ENCODE results near the gene GLRX. TPM values are rescaled to one million over a fixed set of nuclear protein-coding genes. Genes with fewer than 3 reads are reported as not detected.

Gene GLRX
- total RNA-seq, 2 experiments from 2014 or later, result 50.4 to 51.1 TPM

DNA sequence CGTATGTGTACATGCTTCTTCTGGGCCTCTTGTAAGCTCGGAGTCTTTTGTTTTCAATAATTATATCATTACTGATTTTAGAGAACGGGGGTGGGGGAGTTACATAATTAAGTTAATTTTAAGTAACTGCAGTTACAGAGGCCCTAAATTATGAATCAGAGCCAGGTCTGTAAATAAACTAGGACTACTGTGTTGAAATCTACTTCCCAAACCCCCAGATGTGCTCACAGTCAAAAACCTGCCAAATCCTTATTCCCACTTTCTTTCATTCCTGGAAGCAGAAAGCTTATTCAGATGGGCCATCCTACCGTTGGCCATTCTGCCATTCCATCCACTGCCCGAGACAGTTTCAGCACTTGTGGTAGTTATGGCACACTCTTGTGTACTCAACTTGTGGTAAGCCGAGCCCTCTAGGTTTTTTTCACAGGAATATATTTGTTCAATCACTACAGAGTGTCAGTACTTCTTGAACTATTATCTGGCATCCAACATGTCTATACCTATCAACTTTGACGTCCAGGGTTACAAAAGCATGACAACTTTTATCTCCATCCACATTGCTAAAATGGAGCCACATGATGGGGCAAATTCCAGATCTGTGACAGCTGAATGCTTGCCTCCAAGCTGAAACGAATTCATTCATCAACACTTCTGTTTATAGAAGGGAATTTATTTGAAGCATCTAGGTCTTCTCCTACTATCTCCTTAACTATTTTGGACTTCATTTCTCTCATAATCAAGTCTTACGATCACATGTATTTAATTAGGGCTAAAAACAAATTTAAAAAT is 37.8 kb downstream of the GLRX start:
- H3K27me3 Mint-ChIP-seq (ENCODE audit: low read depth), result no peaks in the 10 kb centered on the region
- no peaks in the 10 kb centered on the region for H3K36me3 Mint-ChIP-seq (ENCODE audit: low read depth)
- H3K27ac Mint-ChIP-seq, result no peak overlapping the region
- peaks cover 3% of the 10 kb centered on the region for H3K4me1 Mint-ChIP-seq (ENCODE audit: low read depth)
- intact Hi-C loops (cut with micrococcal nuclease), result loop anchor here (5.0 kb wide), 1 partner anchor 818 kb away; no protein-coding TSS in a partner anchor
- no peak overlapping the region for H3K4me3 Mint-ChIP-seq
- CTCF ChIA-PET, result interaction anchor here (0.9 to 19.1 kb wide), 3 partner anchors 24 to 58 kb away, joined by 3 to 497 read pairs (median 3); partner anchors contain the start of gene GLRX
- H3K9me3 Mint-ChIP-seq, result no peaks in the 10 kb centered on the region
- DNase-seq, result no peak

DNA sequence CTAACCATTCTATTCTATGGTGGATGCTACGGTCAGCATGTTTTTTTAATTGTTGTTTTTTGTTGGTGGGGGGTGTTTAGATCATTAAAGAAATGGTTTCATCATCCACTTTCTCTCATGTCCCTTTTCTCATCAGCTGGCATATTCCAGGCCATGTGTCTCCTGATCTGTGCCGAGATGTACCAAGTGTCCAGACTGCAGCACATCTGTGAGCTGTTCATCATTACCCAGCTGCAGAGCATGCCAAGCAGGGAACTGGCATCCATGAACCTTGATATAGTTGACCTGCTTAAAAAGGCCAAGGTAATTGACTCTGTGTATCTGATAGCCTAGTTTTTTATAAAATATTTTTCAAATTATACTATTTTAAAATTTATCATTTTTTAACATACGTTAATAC is 38.9 kb downstream of the GLRX start:
- Mint-ChIP-seq H3K27ac (no peak overlapping the region), H3K27me3 (ENCODE audit: low read depth) (no peaks in the 10 kb centered on the region), H3K36me3 (ENCODE audit: low read depth) (no peaks in the 10 kb centered on the region), H3K4me1 (ENCODE audit: low read depth) (peaks cover 3% of the 10 kb centered on the region), H3K4me3 (no peak overlapping the region), H3K9me3 (no peaks in the 10 kb centered on the region)
- DNase-seq, result no peak
- intact Hi-C loops (cut with micrococcal nuclease), result loop anchor here (5.0 kb wide), 1 partner anchor 819 kb away; no protein-coding TSS in a partner anchor
- CTCF ChIA-PET, result interaction anchor here (0.5 to 19.1 kb wide), 3 partner anchors 13 to 119 kb away, joined by 3 to 497 read pairs (median 32); no protein-coding TSS in a partner anchor

DNA sequence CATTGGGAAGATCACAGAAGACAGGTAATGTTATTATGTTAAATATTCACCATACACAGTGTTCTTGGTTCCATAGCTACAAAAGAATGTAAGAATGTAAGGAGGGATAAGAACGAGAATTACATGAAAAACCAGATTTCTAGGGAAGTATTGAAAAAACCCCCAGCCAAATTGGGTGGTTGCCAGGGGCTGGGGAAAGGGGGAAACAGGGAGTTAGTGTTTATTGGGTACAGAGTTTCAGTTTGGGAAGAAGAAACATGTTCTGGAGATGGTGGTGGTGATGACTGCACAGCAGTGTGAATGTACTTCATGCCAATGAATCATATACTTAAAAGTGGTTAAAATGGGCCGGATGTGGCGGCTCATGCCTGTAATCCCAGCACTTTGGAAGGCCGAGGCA is 40.3 kb downstream of the GLRX start:
- Mint-ChIP-seq H3K36me3 (ENCODE audit: low read depth) (no peaks in the 10 kb centered on the region), H3K27ac (no peak overlapping the region), H3K4me1 (ENCODE audit: low read depth) (peaks cover 3% of the 10 kb centered on the region), H3K9me3 (no peaks in the 10 kb centered on the region), H3K27me3 (ENCODE audit: low read depth) (no peaks in the 10 kb centered on the region), H3K4me3 (no peak overlapping the region)
- intact Hi-C loops (cut with micrococcal nuclease), result loop anchor here (5.0 kb wide), 1 partner anchor 820 kb away; no protein-coding TSS in a partner anchor
- DNase-seq, result no peak
- CTCF ChIA-PET, result interaction anchor here (0.6 to 19.1 kb wide), 36 partner anchors 9 to 1124 kb away, joined by 3 to 497 read pairs (median 6); partner anchors contain the start of genes GLRX, RFESD and RHOBTB3

DNA sequence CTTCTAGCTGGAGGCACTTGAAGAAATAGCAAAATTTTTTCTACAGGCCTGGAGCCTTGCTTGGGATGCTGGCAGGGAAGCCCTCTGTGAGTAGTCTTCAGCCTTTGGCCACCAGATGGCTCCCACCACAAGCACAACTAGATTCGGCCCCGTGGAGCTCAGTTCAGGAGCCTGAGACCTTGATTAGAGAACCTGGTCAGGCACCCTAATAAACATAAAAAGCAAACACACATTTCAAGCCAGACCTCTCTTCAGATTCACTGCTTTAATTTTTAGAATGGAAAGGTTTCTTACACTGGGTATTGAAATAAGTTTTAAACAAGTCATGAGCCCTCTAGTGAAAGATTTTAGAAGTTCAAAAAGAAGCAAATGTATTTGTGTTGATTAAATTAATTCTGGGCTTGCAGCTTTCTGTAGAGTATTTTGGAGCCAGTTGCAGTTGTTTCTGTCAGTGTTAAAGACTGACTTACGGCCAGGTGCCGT is 41.4 kb downstream of the GLRX start:
- CTCF ChIA-PET, result interaction anchor here (0.6 to 19.1 kb wide), 46 partner anchors 8 to 818 kb away, joined by 3 to 497 read pairs (median 5); partner anchors contain the start of genes GLRX, RFESD and RHOBTB3
- Mint-ChIP-seq H3K27me3 (ENCODE audit: low read depth) (no peaks in the 10 kb centered on the region), H3K27ac (peak overlapping the region; percentile 48), H3K9me3 (no peaks in the 10 kb centered on the region), H3K4me3 (peak overlapping the region; percentile 44), H3K4me1 (ENCODE audit: low read depth) (peaks cover 3% of the 10 kb centered on the region), H3K36me3 (ENCODE audit: low read depth) (no peaks in the 10 kb centered on the region)
- intact Hi-C loops (cut with micrococcal nuclease), result loop anchor here (1.0 to 5.0 kb wide), 11 partner anchors 27 to 821 kb away; partner anchors contain the start of genes ELL2 and GLRX
- DNase-seq, result peak; percentile 86

DNA sequence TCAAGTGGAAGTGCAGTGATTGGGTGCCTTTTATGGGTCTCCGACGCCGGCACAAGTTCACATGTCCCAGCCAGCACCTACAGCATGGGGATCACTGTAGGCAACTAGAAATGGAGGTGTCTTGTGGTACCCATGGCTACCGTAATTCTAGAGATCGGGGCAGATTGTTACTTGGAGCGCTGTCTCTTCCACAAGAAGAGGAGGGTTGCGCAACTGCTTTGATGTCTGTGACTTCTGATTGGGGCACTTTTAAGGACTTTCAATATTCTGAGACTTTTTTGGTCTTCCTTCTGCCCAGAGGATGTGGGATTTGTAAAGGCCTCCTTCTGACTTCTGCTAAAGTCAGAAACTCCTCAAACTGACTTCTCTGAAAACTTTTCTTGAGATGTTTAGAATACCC is 41.9 kb downstream of the GLRX start:
- H3K4me3 Mint-ChIP-seq, result no peak overlapping the region
- CTCF ChIA-PET, result interaction anchor here (0.6 to 19.1 kb wide), 33 partner anchors 10 to 819 kb away, joined by 3 to 497 read pairs (median 5); partner anchors contain the start of genes GLRX, RFESD and RHOBTB3
- no peak overlapping the region for H3K27ac Mint-ChIP-seq

DNA sequence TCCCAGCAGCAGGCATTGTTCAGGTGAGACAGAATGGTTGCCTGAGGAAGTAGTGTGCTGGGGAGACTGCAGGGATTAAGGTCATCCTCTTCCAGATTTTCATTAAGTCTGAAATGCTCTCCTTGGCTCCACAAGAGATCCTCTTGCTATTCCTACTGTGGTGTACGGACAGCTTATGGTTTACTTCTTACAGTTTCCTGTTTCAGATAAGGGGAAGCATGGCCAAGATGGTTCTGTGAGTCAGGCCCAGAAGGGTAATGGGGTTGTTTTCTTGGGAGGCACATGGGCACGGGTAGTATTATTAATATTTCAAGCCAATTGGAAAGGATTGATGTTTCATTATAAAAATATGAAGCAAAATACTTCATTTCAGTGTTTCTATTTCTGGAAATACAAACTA is 42.9 kb downstream of the GLRX start:
- Mint-ChIP-seq H3K36me3 (ENCODE audit: low read depth) (no peaks in the 10 kb centered on the region), H3K27ac (no peak overlapping the region), H3K4me3 (no peak overlapping the region), H3K9me3 (no peaks in the 10 kb centered on the region), H3K4me1 (ENCODE audit: low read depth) (peaks cover 3% of the 10 kb centered on the region), H3K27me3 (ENCODE audit: low read depth) (no peaks in the 10 kb centered on the region)
- intact Hi-C loops (cut with micrococcal nuclease), result loop anchor here (2.0 to 5.0 kb wide), 2 partner anchors 557 to 823 kb away; no protein-coding TSS in a partner anchor
- DNase-seq, result no peak
- CTCF ChIA-PET, result interaction anchor here (1.0 to 19.1 kb wide), 4 partner anchors 13 to 135 kb away, joined by 3 to 497 read pairs (median 8); no protein-coding TSS in a partner anchor

More for the DNA sequence above, 41.9 kb downstream of the GLRX start:
- intact Hi-C loops (cut with micrococcal nuclease), result loop anchor here (2.0 to 5.0 kb wide), 2 partner anchors 556 to 822 kb away; no protein-coding TSS in a partner anchor
- no peaks in the 10 kb centered on the region for H3K36me3 Mint-ChIP-seq (ENCODE audit: low read depth)
- H3K4me1 Mint-ChIP-seq (ENCODE audit: low read depth), result peaks cover 3% of the 10 kb centered on the region
- no peak for DNase-seq
- H3K9me3 Mint-ChIP-seq, result no peaks in the 10 kb centered on the region
- H3K27me3 Mint-ChIP-seq (ENCODE audit: low read depth), result no peaks in the 10 kb centered on the region

DNA sequence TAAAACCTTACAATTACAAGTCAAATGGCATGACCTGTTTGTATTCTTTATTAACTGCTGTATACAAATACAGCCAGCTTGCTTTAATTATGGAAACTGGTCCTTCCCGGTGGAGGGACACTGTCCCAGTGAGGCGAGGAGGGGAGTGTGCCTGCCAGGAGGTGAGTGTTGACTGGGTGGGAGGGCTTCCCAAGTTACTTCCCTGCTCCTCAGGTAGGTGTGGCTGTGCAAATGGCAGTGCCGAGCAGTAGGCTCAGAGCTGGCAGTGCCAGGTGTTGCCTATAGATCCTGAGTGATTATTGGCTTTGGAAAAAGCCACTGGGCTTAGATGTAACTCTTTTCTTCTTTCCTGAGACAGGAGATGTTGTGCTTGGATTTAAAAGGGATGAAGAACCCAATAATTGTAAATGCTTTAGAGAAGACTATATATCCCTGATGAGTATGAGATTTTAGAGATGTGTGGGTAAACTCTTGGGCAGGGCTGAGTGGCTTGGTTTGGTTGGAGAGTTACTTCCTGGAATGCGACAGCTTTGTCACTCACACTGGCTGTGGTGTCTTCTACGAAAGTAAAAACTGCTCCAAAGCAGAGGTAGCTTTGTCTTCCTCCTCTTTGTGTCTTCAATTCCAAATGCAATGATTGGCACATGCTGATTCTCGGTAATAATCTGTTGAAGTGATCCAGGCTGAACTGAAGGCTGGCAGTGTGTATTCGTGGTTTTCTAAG is 43.7 kb downstream of the GLRX start:
- Mint-ChIP-seq H3K27ac (no peak overlapping the region), H3K27me3 (ENCODE audit: low read depth) (no peaks in the 10 kb centered on the region), H3K36me3 (ENCODE audit: low read depth) (no peaks in the 10 kb centered on the region), H3K4me1 (ENCODE audit: low read depth) (peaks cover 3% of the 10 kb centered on the region), H3K9me3 (no peaks in the 10 kb centered on the region), H3K4me3 (no peak overlapping the region)
- CTCF ChIA-PET, result interaction anchor here (1.0 to 19.1 kb wide), 5 partner anchors 14 to 557 kb away, joined by 3 to 497 read pairs (median 6); no protein-coding TSS in a partner anchor
- intact Hi-C loops (cut with micrococcal nuclease), result no loop called here
- DNase-seq, result no peak

DNA sequence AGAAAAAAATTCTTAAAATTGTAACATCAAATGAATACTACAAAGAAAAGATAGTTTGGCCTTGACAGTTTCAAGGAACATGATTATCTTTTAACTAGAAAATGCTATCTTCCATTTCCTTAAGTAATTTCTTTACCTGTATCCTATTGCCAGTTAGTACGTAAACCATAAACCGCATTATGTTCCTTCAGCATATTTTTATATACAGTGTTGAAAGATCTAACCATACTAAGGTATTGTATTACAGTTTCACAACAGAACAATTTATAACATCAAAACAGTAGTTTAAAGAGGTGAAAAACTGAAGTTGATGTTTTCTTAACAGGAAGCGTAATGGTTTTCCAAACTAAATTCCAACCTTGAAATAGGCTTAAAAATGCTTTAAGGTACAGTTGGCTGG is 45.1 kb downstream of the GLRX start:
- Mint-ChIP-seq H3K9me3 (no peaks in the 10 kb centered on the region), H3K4me3 (no peak overlapping the region), H3K27me3 (ENCODE audit: low read depth) (no peaks in the 10 kb centered on the region), H3K36me3 (ENCODE audit: low read depth) (no peaks in the 10 kb centered on the region), H3K4me1 (ENCODE audit: low read depth) (peaks cover 3% of the 10 kb centered on the region), H3K27ac (no peak overlapping the region)
- CTCF ChIA-PET, result interaction anchor here (0.7 to 19.1 kb wide), 4 partner anchors 9 to 113 kb away, joined by 3 to 497 read pairs (median 3); no protein-coding TSS in a partner anchor
- no peak for DNase-seq
- intact Hi-C loops (cut with micrococcal nuclease), result no loop called here

DNA sequence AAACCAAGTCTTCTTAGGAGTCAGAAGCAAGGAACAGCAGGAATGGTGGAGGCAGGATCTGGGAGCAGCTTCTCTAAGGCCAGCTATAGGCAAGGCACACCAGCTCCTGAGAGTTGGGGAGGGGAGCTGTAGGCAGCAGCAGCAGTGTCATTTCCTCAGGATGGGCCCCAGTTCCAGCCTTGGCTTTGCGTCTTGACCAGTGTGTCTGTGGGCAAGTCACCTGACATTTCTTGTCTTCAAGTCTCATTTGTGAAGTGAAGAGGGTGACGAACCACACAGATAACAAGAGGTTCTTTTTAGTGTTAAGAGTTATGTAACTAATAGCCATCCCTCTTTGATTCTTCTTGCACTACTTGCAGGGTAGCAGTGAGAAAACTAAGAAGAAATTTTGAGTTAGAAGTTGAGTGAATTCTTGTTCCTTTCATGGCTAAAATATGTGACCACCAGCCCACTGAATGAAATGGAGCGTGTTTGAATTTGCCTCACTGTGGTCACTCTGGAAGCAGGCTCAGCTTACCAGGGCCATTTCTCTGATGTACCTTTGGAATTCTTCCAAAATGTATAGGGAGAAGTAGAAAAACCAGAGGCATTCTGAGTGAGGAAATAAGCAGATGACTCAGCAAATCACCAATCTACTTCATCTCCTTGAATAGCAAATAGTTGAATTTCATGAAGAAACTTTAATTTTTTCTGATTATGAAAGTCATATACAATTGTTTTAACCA is 49.0 kb downstream of the GLRX start:
- CTCF ChIA-PET, result interaction anchor here (0.6 to 1.7 kb wide), 4 partner anchors 8 to 110 kb away, joined by 3 to 6 read pairs (median 3); no protein-coding TSS in a partner anchor
- no peak overlapping the region for H3K27ac Mint-ChIP-seq
- H3K27me3 Mint-ChIP-seq (ENCODE audit: low read depth), result no peaks in the 10 kb centered on the region
- H3K9me3 Mint-ChIP-seq, result no peaks in the 10 kb centered on the region
- H3K36me3 Mint-ChIP-seq (ENCODE audit: low read depth), result no peaks in the 10 kb centered on the region
- DNase-seq, result no peak
- H3K4me3 Mint-ChIP-seq, result no peak overlapping the region
- intact Hi-C loops (cut with micrococcal nuclease), result no loop called here
- no peaks in the 10 kb centered on the region for H3K4me1 Mint-ChIP-seq (ENCODE audit: low read depth)

DNA sequence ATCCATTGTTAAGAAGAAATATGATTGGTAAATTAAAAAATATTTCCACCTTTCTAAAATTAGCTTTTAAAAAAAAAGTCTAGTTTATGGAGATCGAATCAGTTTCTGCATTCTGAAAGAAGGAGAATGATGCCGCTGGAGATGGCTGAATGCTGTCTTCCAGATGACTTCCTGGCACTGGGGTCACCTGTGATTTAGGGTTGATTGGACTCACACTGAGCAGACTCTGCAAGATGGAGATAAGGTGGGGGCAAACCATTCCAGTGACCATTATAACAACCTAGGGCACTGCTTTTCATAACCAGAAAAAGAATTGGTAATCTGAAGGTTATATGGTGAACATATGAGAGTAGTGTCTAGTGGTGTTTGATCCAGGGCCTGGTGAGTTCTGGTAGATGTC is 50.6 kb downstream of the GLRX start:
- CTCF ChIA-PET, result interaction anchor here (0.6 to 3.3 kb wide), 4 partner anchors 10 to 102 kb away, joined by 3 to 32 read pairs (median 3); no protein-coding TSS in a partner anchor
- Mint-ChIP-seq H3K4me3 (no peak overlapping the region), H3K9me3 (no peaks in the 10 kb centered on the region), H3K4me1 (ENCODE audit: low read depth) (no peaks in the 10 kb centered on the region), H3K27ac (no peak overlapping the region), H3K36me3 (ENCODE audit: low read depth) (no peaks in the 10 kb centered on the region), H3K27me3 (ENCODE audit: low read depth) (no peaks in the 10 kb centered on the region)
- DNase-seq, result no peak
- intact Hi-C loops (cut with micrococcal nuclease), result no loop called here
